Mesodermal cell (in vitro differentiated cells): Measurements from ENCODE around the gene MYO1D.

Source experiments
- H3K27ac ChIP-seq: 2 replicates; pipeline ENCODE4 v1.7.0; 2013; ENCODE audit warnings: mild to moderate bottlenecking, low read depth, low read length, moderate library complexity; ENCODE audit not compliant: severe bottlenecking
- H3K36me3 ChIP-seq: 2 replicates; pipeline ENCODE4 v1.7.1; 2013; ENCODE audit warnings: mild to moderate bottlenecking, low read length, moderate library complexity; ENCODE audit not compliant: control insufficient read depth, insufficient read depth
- H3K4me1 ChIP-seq: one replicate; pipeline ENCODE4 v1.7.1; 2013; ENCODE audit warnings: mild to moderate bottlenecking, low read length; ENCODE audit not compliant: insufficient read depth, control insufficient read depth, poor library complexity, severe bottlenecking
- H3K4me3 ChIP-seq: 2 replicates; pipeline ENCODE4 v1.7.0; 2013; ENCODE audit warnings: low read length, control low read depth, mild to moderate bottlenecking; ENCODE audit not compliant: insufficient read depth, poor library complexity, severe bottlenecking; ENCODE audit errors: extremely low read depth
- H3K9me3 ChIP-seq: 2 replicates; pipeline ENCODE4 v1.7.1; 2013; ENCODE audit warnings: mild to moderate bottlenecking, low read length, moderate library complexity; ENCODE audit not compliant: control insufficient read depth
- WGBS, 2 experiments: methylation state at CpG; one replicate each; pipeline ENCODE4 v1.1.5; 2013; ENCODE audit warnings: missing lambda C conversion rate in 2 of 2; ENCODE audit not compliant: insufficient coverage in 2 of 2; 5-methylcytosine and 5-hydroxymethylcytosine counted together

MYO1D gene

GRCh38 chr17:32626379-32626791 lies 250.5 kb downstream of the MYO1D start:
- 60 to 64% methylated on average over 2 to 4 of the region's 6 CpGs for WGBS, 2 experiments
- H3K27ac ChIP-seq = no peak overlapping the region

GRCh38 chr17:32625971-32626370 lies 251.0 kb downstream of the MYO1D start:
- 76 to 80% methylated on average over 3 to 7 of the region's 7 CpGs for WGBS, 2 experiments
- H3K4me1 ChIP-seq = peaks cover 14% of the 10 kb centered on the region
- no peaks in the 10 kb centered on the region for H3K9me3 ChIP-seq
- H3K36me3 ChIP-seq = no peaks in the 10 kb centered on the region
- H3K4me3 ChIP-seq = no peak overlapping the region
- H3K27ac ChIP-seq = no peak overlapping the region

More at GRCh38 chr17:32626379-32626791, 250.5 kb downstream of the MYO1D start:
- Histone ChIP-seq H3K36me3 (no peaks in the 10 kb centered on the region), H3K4me1 (peaks cover 13% of the 10 kb centered on the region), H3K4me3 (no peak overlapping the region), H3K9me3 (no peaks in the 10 kb centered on the region)

GRCh38 chr17:32623196-32623595 lies 253.7 kb downstream of the MYO1D start:
- no CpG with 5 or more reads among the region's 2 CpGs for WGBS, 2 experiments
- H3K4me3 ChIP-seq = no peak overlapping the region
- H3K4me1 ChIP-seq = peaks cover 14% of the 10 kb centered on the region
- H3K27ac ChIP-seq = no peak overlapping the region
- H3K9me3 ChIP-seq = no peaks in the 10 kb centered on the region
- no peaks in the 10 kb centered on the region for H3K36me3 ChIP-seq

DNA sequence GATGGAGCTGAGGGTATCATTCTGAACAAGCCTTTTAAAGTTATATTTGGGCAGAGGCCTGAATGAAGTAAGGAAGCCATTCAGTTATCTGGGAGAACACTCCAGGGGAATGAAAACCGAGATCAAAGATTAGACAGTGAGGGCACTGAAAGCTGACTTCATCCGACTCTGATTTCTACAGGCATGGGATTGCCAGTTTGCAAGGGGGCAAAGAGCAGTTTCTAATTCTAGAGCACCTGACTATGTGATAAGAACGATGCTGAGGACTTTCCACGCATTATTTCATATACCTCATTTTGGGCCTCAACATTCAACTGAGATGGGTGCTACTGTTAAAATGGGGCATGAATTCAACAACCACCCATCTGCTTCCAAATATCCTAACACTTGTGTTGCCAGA lies 254.4 kb downstream of the MYO1D start:
- Histone ChIP-seq H3K9me3 (no peaks in the 10 kb centered on the region), H3K4me1 (peaks cover 13% of the 10 kb centered on the region), H3K4me3 (no peak overlapping the region), H3K27ac (no peak overlapping the region), H3K36me3 (no peaks in the 10 kb centered on the region)
- WGBS, 2 experiments = 94 to 100% methylated on average over 2 to 3 of the region's 4 CpGs

DNA sequence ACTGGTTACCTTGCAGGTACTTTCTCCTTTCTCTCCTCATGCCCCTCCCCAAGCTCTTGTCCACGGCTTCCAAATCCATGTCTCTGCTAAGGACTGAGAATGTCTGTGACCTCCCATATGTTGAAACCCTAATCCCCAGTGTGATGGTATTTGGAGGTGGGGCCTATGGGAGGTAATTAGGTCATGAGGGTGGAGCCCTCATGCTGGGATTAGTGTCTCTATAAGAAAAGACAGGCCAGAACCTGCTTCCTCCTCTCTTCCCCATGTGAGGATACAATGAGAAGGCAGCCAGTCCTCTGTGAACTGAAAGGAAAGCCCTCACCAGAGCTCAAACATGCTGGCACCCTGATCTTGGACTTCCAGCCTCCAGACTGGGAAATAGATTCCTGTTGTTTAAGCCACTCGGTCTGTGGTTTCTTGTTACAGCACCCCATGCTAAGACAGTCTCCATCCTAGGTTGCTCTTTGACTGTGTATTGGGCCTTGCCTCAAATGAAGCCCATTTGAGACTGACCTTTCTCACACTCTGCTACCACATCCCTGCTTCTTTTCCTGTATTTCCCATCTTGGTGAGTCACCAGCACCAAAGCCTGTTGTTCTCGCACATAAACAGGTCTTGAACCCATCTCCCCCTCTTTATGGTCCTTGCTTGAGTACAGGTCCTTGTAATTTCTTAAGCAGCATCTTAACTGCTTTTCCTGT lies 255.2 kb downstream of the MYO1D start:
- H3K4me3 ChIP-seq = no peak overlapping the region
- 69 to 73% methylated on average over 2 of the region's 3 CpGs for WGBS, 2 experiments
- no peaks in the 10 kb centered on the region for H3K9me3 ChIP-seq
- no peaks in the 10 kb centered on the region for H3K36me3 ChIP-seq
- H3K27ac ChIP-seq = no peak overlapping the region
- peaks cover 8% of the 10 kb centered on the region for H3K4me1 ChIP-seq

- H3K9me3 ChIP-seq = no peaks in the 10 kb centered on the region
- no peaks in the 10 kb centered on the region for H3K36me3 ChIP-seq
- 93 to 96% methylated on average over 3 of the region's 3 CpGs for WGBS, 2 experiments
- H3K4me1 ChIP-seq = no peaks in the 10 kb centered on the region
- H3K4me3 ChIP-seq = no peak overlapping the region
- no peak overlapping the region for H3K27ac ChIP-seq
Observed at GRCh38 chr17:32615326-32615725, 261.6 kb downstream of the MYO1D start.

DNA sequence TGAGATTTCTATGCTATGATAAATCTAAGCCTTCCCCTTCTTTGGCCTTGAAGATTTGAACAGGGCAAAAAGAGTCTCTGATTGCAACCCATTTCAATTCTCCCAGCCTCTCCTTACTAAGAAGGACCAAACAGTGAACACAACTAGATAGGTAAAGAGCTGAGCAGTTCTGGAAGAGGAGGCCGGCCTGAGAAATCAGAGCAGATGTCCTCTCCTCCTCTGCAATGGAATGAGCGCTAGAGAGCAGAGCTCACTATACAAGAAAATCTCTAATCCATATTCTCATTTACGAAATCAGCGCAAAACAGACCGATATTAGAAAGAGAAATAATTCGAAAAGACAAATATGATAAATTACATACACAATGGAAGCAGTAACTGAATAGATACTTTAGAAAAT lies 266.0 kb downstream of the MYO1D start:
- WGBS, 2 experiments = no CpG with 5 or more reads among the region's 6 CpGs
- Histone ChIP-seq H3K4me1 (no peaks in the 10 kb centered on the region), H3K9me3 (no peaks in the 10 kb centered on the region), H3K36me3 (no peaks in the 10 kb centered on the region), H3K4me3 (no peak overlapping the region), H3K27ac (no peak overlapping the region)

DNA sequence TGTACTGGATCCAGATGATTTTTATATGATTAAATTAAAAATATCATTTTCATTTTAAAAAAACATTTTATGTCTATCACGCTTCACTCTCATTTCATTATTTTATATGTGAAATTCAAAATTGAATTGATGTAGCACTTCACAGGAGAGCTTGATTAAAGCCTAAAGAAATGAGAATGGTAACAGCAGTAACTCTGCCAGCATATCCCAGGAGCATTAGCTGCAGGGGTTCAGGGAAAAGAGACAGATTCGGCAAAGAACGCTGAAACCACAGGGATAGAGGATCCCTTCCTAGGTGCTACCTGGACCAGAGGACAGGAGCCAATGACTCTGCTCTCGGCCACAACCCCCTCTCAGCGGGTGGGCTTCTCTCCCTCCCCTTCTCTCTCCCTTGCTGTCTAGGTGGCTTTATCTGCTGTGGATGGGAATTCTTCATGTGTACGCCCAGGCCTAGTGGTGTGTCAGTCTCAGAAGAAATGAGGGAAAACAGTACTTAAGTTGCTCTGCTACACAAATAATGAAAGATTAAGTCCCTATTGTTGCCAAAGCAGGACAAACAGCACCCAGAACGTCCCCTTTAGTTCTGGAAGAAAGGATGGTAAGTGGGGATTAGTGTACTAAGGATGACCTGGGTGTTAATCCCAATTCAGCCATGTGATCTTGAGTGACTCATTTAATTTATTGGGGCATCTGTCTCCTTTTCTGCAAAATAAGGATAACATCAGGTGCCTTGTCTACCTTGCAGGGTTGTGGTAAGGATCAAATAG lies 266.9 kb downstream of the MYO1D start:
- no peak overlapping the region for H3K4me3 ChIP-seq
- no peaks in the 10 kb centered on the region for H3K36me3 ChIP-seq
- no peak overlapping the region for H3K27ac ChIP-seq
- no peaks in the 10 kb centered on the region for H3K9me3 ChIP-seq
- H3K4me1 ChIP-seq = no peaks in the 10 kb centered on the region
- WGBS, 2 experiments = 84 to 88% methylated on average over 2 to 4 of the region's 7 CpGs

DNA sequence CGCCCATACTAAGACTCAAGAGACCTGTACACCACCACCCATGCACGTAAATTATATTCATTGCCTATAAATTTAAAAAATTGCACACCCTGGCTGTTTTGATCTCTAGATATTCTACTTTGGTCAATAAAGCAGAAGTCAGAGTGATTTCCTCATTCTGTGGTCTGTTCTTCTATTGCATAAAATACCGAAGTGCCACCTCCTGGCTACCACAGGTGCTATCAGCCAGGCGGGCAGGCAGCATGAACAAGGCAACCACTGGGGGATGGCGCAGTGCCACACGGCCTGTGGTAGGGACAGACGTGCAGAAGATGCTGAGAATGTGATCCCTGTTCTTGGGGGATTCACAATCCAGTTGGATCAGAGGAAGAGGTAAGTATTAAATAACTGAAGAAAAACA lies 267.8 kb downstream of the MYO1D start:
- Histone ChIP-seq H3K4me1 (no peaks in the 10 kb centered on the region), H3K36me3 (peaks cover 4% of the 10 kb centered on the region), H3K9me3 (no peaks in the 10 kb centered on the region), H3K4me3 (no peak overlapping the region), H3K27ac (no peak overlapping the region)
- WGBS, 2 experiments = 93 to 100% methylated on average over 4 to 6 of the region's 7 CpGs

- Histone ChIP-seq H3K36me3 (peaks cover 4% of the 10 kb centered on the region), H3K4me1 (no peaks in the 10 kb centered on the region)
Observed at GRCh38 chr17:32608267-32608666, 268.7 kb downstream of the MYO1D start.

GRCh38 chr17:32604966-32605365 lies 272.0 kb downstream of the MYO1D start:
- WGBS, 2 experiments = 40 to 60% methylated on average over 1 to 2 of the region's 4 CpGs
- H3K4me3 ChIP-seq = no peak overlapping the region

More at GRCh38 chr17:32608267-32608666, 268.7 kb downstream of the MYO1D start:
- H3K9me3 ChIP-seq = no peaks in the 10 kb centered on the region
- H3K27ac ChIP-seq = no peak overlapping the region
- H3K4me3 ChIP-seq = no peak overlapping the region

More at GRCh38 chr17:32604966-32605365, 272.0 kb downstream of the MYO1D start:
- H3K36me3 ChIP-seq = peaks cover 6% of the 10 kb centered on the region
- no peak overlapping the region for H3K27ac ChIP-seq
- no peaks in the 10 kb centered on the region for H3K4me1 ChIP-seq
- H3K9me3 ChIP-seq = peaks cover 2% of the 10 kb centered on the region
